ENCODE measurements around the gene LRRC8E.
A peak's percentile ranks its signal among the peaks of the same experiment; 100 is the strongest.

Gene LRRC8E

DNA sequence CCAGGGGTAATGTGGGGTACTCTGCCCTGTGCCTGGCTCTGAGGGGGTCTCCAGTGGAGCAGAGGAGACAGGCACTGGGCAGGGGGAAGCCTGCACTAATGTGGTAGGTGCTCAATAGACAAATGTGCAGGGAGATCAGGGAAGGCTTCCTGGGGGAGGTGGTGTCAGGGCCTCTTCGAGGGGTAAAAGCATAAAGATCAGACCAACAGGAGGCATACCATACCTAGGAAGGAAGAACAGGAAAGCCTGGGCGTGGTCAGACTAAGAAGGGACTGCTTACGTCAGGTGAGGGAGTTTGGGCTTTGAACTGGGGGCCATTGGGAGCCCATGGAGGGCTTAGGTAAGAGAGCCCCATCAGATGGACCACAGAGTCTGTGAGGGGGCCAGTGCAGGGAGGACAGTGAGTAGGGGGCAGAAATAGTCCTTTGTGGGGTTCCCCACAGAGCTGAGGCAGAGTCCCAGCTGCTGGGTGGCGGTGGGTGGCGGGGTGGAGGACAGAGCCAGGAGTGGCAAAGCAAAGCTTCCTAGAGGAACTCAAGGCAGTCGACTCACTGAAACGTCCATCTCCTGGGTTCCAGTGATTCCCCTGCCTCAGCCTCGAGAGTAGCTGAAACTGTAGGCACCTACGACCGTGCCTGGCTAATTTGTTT is 22.9 kb upstream of the LRRC8E start:
- TF ChIP-seq, protein P1, sequence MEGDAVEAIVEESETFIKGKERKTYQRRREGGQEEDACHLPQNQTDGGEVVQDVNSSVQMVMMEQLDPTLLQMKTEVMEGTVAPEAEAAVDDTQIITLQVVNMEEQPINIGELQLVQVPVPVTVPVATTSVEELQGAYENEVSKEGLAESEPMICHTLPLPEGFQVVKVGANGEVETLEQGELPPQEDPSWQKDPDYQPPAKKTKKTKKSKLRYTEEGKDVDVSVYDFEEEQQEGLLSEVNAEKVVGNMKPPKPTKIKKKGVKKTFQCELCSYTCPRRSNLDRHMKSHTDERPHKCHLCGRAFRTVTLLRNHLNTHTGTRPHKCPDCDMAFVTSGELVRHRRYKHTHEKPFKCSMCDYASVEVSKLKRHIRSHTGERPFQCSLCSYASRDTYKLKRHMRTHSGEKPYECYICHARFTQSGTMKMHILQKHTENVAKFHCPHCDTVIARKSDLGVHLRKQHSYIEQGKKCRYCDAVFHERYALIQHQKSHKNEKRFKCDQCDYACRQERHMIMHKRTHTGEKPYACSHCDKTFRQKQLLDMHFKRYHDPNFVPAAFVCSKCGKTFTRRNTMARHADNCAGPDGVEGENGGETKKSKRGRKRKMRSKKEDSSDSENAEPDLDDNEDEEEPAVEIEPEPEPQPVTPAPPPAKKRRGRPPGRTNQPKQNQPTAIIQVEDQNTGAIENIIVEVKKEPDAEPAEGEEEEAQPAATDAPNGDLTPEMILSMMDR (IDR thresholded peaks at IDR 0.05; ENCODE audit: borderline replicate concordance, insufficient read depth, low read depth, low read length) = no peak
- H3K4me3 ChIP-seq (ENCODE audit: low read depth, low read length) = no peak overlapping the region

DNA sequence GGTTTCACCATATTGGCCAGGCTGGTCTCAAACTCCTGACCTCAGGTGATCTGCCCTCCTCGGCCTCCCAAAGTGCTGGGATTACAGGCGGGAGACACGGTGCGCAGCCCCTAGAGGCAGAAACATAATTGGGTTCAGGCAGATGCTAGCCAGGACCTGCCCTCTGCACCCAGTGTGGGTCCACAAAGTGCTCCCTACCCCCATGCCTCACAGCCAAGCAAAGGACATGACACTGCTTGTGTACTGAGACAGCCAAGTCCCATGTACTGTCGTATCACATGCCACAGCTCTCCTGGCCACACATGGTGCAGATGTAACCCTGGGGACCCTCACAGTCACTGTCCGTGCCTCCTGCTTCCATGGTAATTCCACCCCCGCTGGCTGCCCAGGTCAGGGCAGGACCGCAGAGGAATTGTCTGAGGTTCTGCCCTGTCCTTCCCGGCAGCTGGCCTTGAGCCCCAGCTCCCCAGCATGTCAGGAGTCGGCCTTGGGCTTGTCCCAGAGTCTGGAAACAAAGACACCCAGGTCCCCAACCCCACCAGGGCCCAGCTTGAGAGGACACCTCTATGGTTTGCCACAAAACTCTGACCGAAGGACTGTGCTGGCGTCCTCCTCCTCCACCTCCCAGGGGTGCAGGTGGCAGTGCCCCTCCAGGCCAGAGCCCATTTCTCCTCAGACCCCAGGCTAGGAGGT is 21.8 kb upstream of the LRRC8E start:
- H3K4me3 ChIP-seq (ENCODE audit: low read depth, low read length) = no peak overlapping the region
- TF ChIP-seq, protein P1 (IDR thresholded peaks at IDR 0.05; ENCODE audit: borderline replicate concordance, insufficient read depth, low read depth, low read length) = no peak

- H3K4me3 ChIP-seq (ENCODE audit: low read depth, low read length) = no peak overlapping the region
- TF ChIP-seq, protein P1 (IDR thresholded peaks at IDR 0.05; ENCODE audit: borderline replicate concordance, insufficient read depth, low read depth, low read length) = no peak
Observed at GRCh38 chr19:7867092-7867844, 21.0 kb upstream of the LRRC8E start.

DNA sequence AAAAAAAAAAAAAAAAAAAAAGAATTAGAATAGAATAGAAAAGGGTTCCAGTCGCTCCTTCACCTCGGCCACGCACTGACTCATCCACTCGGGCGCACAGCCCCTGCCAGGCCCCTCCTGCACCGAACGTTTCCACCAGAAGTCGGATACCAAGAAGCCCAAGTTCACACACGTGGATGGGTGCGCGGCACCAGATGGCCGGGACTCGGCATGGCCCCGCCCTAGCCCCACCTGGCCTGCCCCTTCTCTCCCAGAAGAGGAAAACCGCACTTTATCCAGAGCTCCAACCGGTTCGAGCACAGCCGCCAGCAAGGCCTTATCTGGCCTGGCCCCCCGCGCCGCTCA is 20.0 kb upstream of the LRRC8E start:
- TF ChIP-seq, protein P1 (IDR thresholded peaks at IDR 0.05; ENCODE audit: borderline replicate concordance, insufficient read depth, low read depth, low read length) = no peak
- H3K4me3 ChIP-seq (ENCODE audit: low read depth, low read length) = no peak overlapping the region

DNA sequence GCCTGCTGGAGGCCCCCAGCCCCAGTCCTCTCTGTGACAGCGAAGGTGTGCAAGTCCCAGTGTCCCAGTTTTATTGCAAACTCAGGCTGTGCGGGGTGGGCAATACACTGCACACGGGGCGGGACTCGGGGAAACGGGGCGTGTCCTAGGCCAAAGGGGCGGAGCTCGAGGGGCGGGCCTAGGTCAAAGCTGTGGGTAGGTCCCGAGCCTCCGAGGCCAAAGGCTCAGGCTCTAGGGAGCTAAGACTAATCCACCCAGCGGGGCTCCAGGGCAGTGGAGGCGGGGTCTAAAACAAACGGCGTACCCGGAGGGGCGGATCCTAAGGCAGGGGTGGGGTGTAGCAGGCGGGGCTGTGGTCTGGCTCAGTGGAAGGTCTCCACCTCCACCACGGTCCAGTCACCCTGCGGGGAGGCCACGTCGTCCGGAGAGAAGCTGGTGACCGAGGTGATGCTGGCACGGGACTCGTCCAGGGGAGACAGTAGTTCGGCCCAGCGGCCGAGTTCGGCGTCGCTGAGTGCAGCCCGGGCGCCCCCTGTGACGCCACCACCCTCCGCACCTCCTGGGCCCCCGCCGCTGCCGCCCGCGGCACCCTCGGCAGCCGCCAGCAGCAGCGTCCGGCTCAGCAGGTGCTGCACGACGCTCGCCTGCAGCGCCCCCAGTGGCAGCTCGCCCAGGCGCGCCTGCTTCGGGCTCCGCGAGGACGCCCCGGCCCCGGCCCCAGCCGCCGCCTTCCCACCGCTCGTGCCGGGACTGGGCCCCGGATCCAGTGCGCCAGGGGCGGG is 19.4 kb upstream of the LRRC8E start:
- TF ChIP-seq, protein P1 (IDR thresholded peaks at IDR 0.05; ENCODE audit: borderline replicate concordance, insufficient read depth, low read depth, low read length) = peak; percentile 94
- H3K4me3 ChIP-seq (ENCODE audit: low read depth, low read length) = peak overlapping the region; percentile 47

- TF ChIP-seq, protein P1 (IDR thresholded peaks at IDR 0.05; ENCODE audit: borderline replicate concordance, insufficient read depth, low read depth, low read length) = no peak
- H3K4me3 ChIP-seq (ENCODE audit: low read depth, low read length) = peak overlapping the region; percentile 46
Observed at GRCh38 chr19:7869453-7869909, 18.8 kb upstream of the LRRC8E start.
